H9 (cell line): ENCODE measurements around the gene CLECL1. TPM values are rescaled to one million over a fixed set of nuclear protein-coding genes. Genes with fewer than 3 reads are reported as not detected.

Source experiments
- DNase-seq: peaks from one replicate; pipeline ENCODE4 v3.0.0-alpha.2; 2017
- H2AFZ ChIP-seq: one replicate; pipeline ENCODE4 v1.6.1; 2013; ENCODE audit warnings: mild to moderate bottlenecking, low read length, control low read depth, moderate library complexity
- H2AK5ac ChIP-seq: 2 replicates; pipeline ENCODE4 v1.6.1; 2013; ENCODE audit warnings: low read length, control low read depth, mixed read lengths; ENCODE audit not compliant: insufficient read length
- H2BK120ac ChIP-seq: one replicate; pipeline ENCODE4 v1.6.1; 2013; ENCODE audit warnings: low read depth, mild to moderate bottlenecking, low read length, control low read depth, inconsistent platforms; ENCODE audit not compliant: poor library complexity, severe bottlenecking
- H2BK12ac ChIP-seq: 2 replicates; pipeline ENCODE4 v1.6.1; 2013; ENCODE audit warnings: low read length, control low read depth, mixed read lengths, low read depth; ENCODE audit not compliant: insufficient read length
- H2BK15ac ChIP-seq: 2 replicates; pipeline ENCODE4 v1.6.1; 2013; ENCODE audit warnings: low read depth, low read length, control low read depth
- H2BK20ac ChIP-seq: one replicate; pipeline ENCODE4 v1.6.1; 2013; ENCODE audit warnings: low read depth, mild to moderate bottlenecking, low read length, control low read depth, inconsistent platforms; ENCODE audit not compliant: poor library complexity, severe bottlenecking
- H2BK5ac ChIP-seq: 2 replicates; pipeline ENCODE4 v1.6.1; 2013; ENCODE audit warnings: low read length, control low read depth, mixed read lengths; ENCODE audit not compliant: insufficient read length
- H3K14ac ChIP-seq: 2 replicates; pipeline ENCODE4 v1.6.1; 2013; ENCODE audit warnings: low read length, control low read depth; ENCODE audit not compliant: insufficient read depth
- H3K18ac ChIP-seq: 2 replicates; pipeline ENCODE4 v1.6.1; 2013; ENCODE audit warnings: low read depth, mild to moderate bottlenecking, mixed read lengths, low read length, control low read depth; ENCODE audit not compliant: insufficient read length
- H3K23ac ChIP-seq: 2 replicates; pipeline ENCODE4 v1.6.1; 2013; ENCODE audit warnings: low read length, control low read depth, mixed read lengths, low read depth; ENCODE audit not compliant: insufficient read length
- H3K23me2 ChIP-seq: 2 replicates; pipeline ENCODE4 v1.6.1; 2013; ENCODE audit warnings: low read depth, mild to moderate bottlenecking, mixed read lengths, low read length, control low read depth; ENCODE audit not compliant: insufficient read length, poor library complexity, severe bottlenecking
- H3K27ac ChIP-seq: 2 replicates; pipeline ENCODE4 v1.5.1; 2013; ENCODE audit warnings: low read length, control low read depth, mixed read lengths, low read depth; ENCODE audit not compliant: insufficient read length
- H3K27me3 ChIP-seq: 2 replicates; pipeline ENCODE4 v1.6.1; 2013; ENCODE audit warnings: low read length, control low read depth, inconsistent platforms; ENCODE audit not compliant: insufficient read depth
- H3K4ac ChIP-seq: 2 replicates; pipeline ENCODE4 v1.6.1; 2013; ENCODE audit warnings: low read depth, mild to moderate bottlenecking, control low read depth, inconsistent platforms, low read length, moderate library complexity
- H3K4me1 ChIP-seq: 2 replicates; pipeline ENCODE4 v1.6.1; 2013; ENCODE audit warnings: low read length, control low read depth, inconsistent platforms; ENCODE audit not compliant: insufficient read depth
- H3K4me2 ChIP-seq: 2 replicates; pipeline ENCODE4 v1.6.1; 2013; ENCODE audit warnings: low read length, control low read depth, mixed read lengths; ENCODE audit not compliant: insufficient read length, insufficient read depth
- H3K56ac ChIP-seq: 2 replicates; pipeline ENCODE4 v1.6.1; 2013; ENCODE audit warnings: low read depth, mild to moderate bottlenecking, mixed read lengths, low read length, control low read depth; ENCODE audit not compliant: insufficient read length
- H3K79me1 ChIP-seq: 2 replicates; pipeline ENCODE4 v1.6.1; 2013; ENCODE audit warnings: low read depth, mild to moderate bottlenecking, moderate library complexity, low read length, control low read depth, inconsistent platforms; ENCODE audit not compliant: insufficient read depth, poor library complexity, severe bottlenecking
- H3K79me2 ChIP-seq: 2 replicates; pipeline ENCODE4 v1.6.1; 2013; ENCODE audit warnings: low read length, control low read depth, inconsistent platforms; ENCODE audit not compliant: insufficient read depth
- H3K9ac ChIP-seq: 2 replicates; pipeline ENCODE4 v1.6.1; 2013; ENCODE audit warnings: low read length, control low read depth, mixed read lengths; ENCODE audit not compliant: insufficient read length; ENCODE audit errors: extremely low read depth
- H3K9me3 ChIP-seq: one replicate; pipeline ENCODE4 v1.6.1; 2013; ENCODE audit warnings: low read depth, low read length, inconsistent platforms; ENCODE audit not compliant: control insufficient read depth
- H3T11ph ChIP-seq: one replicate; pipeline ENCODE4 v1.6.1; 2013; ENCODE audit warnings: mild to moderate bottlenecking, low read length, control low read depth, inconsistent platforms
- H4K20me1 ChIP-seq: one replicate; pipeline ENCODE4 v1.6.1; 2013; ENCODE audit not compliant: control insufficient read depth, insufficient read length, insufficient read depth
- H4K5ac ChIP-seq: 2 replicates; pipeline ENCODE4 v1.6.1; 2013; ENCODE audit warnings: low read depth, mild to moderate bottlenecking, mixed read lengths, low read length, control low read depth; ENCODE audit not compliant: insufficient read length
- H4K8ac ChIP-seq: replicated peaks from 2 replicates; pipeline ENCODE4 v1.6.1; 2013; ENCODE audit warnings: low read length, control low read depth, mixed read lengths, low read depth; ENCODE audit not compliant: insufficient read length
- H4K91ac ChIP-seq: 2 replicates; pipeline ENCODE4 v1.6.1; 2013; ENCODE audit warnings: low read depth, mild to moderate bottlenecking, moderate library complexity, mixed read lengths, low read length, control low read depth; ENCODE audit not compliant: insufficient read length
- H3K27ac Mint-ChIP-seq, 3 experiments: 2 replicates in 2 of 3; 3 replicates in 1 of 3; pipeline ENCODE4 v1.8.0; 2020 to 2021; ENCODE audit warnings: mixed read lengths in 3 of 3, mild to moderate bottlenecking in 1 of 3, moderate library complexity in 1 of 3
- H3K27me3 Mint-ChIP-seq: 2 replicates; pipeline ENCODE4 v1.8.0; 2021; ENCODE audit warnings: low read depth, mild to moderate bottlenecking, moderate library complexity, mixed read lengths
- H3K36me3 Mint-ChIP-seq, 3 experiments: 2 replicates in 2 of 3; 3 replicates in 1 of 3; pipeline ENCODE4 v1.8.0; 2020 to 2021; ENCODE audit warnings: low read depth in 3 of 3, mixed read lengths in 3 of 3; ENCODE audit not compliant: insufficient read depth in 1 of 3
- H3K4me1 Mint-ChIP-seq, 2 experiments: 2 replicates each; pipeline ENCODE4 v1.8.0; 2020; ENCODE audit warnings: mixed read lengths in 2 of 2
- H3K4me3 Mint-ChIP-seq, 2 experiments: 2 replicates in 1 of 2; 3 replicates in 1 of 2; pipeline ENCODE4 v1.8.0; 2020 to 2021; ENCODE audit warnings: mild to moderate bottlenecking in 2 of 2, mixed read lengths in 2 of 2, moderate library complexity in 1 of 2
- H3K9me3 Mint-ChIP-seq, 2 experiments: 2 replicates in 1 of 2; 3 replicates in 1 of 2; pipeline ENCODE4 v1.8.0; 2020; ENCODE audit warnings: mild to moderate bottlenecking in 2 of 2, mixed read lengths in 2 of 2, moderate library complexity in 1 of 2
- CTCF ChIP-seq: fragments of 200-600 bp; sonication (generic); conservative IDR thresholded peaks from 3 replicates; pipeline ENCODE4 v1.8.0; 2021; ENCODE audit warnings: antibody characterized with exemption, mild to moderate bottlenecking
- WGBS: extraction: QIAGEN DNeasy Blood & Tissue Kit; methylation state at CpG from one replicate; pipeline ENCODE4 v1.1.7; 2013; ENCODE audit warnings: missing lambda C conversion rate, low lambda C conversion rate, mixed read lengths; ENCODE audit not compliant: insufficient read length; ENCODE audit errors: extremely low coverage; 5-methylcytosine and 5-hydroxymethylcytosine counted together
- total RNA-seq: library from RNA; stranded (reverse); gene quantifications from 2 replicates; pipeline ENCODE4 v1.2.1, GENCODE V29; 2021

The CLECL1 gene
- total RNA-seq, 1 experiment from 2014 or later: not detected

- no peak overlapping the region for H2BK20ac ChIP-seq
- H4K91ac ChIP-seq: no peak overlapping the region
- no peaks in the 10 kb centered on the region for H3K23me2 ChIP-seq
- no peak overlapping the region for H3K4me3 Mint-ChIP-seq
- H3K79me1 ChIP-seq: no peaks in the 10 kb centered on the region
- no peak overlapping the region for H2BK120ac ChIP-seq
- H3K23ac ChIP-seq: no peak overlapping the region
- H3K56ac ChIP-seq: no peak overlapping the region
- H2BK15ac ChIP-seq: no peak overlapping the region
- H3K9me3 ChIP-seq: no peaks in the 10 kb centered on the region
- no peak overlapping the region for H2AFZ ChIP-seq
- TF ChIP-seq CTCF: peak; percentile 96
- H3K9me3 Mint-ChIP-seq: no peaks in the 10 kb centered on the region
- no peak overlapping the region for H3K9ac ChIP-seq
- H4K8ac ChIP-seq: no peak overlapping the region
- H3T11ph ChIP-seq: no peak overlapping the region
- H2BK5ac ChIP-seq: no peak overlapping the region
- DNase-seq: peak; percentile 57
- H3K4me2 ChIP-seq: no peak overlapping the region
- no peak overlapping the region for H4K5ac ChIP-seq
- H3K4me1 Mint-ChIP-seq: peaks cover 12 to 19% of the 10 kb centered on the region in 2 experiments
- no peaks in the 10 kb centered on the region for H3K27me3 Mint-ChIP-seq
- no peaks in the 10 kb centered on the region for H3K27me3 ChIP-seq
- no peak overlapping the region for H3K18ac ChIP-seq
- no CpG with 5 or more reads among the region's 20 CpGs for WGBS
- H3K27ac ChIP-seq: no peak overlapping the region
- H3K14ac ChIP-seq: no peak overlapping the region
- H4K20me1 ChIP-seq: no peaks in the 10 kb centered on the region
- H3K4me1 ChIP-seq: no peaks in the 10 kb centered on the region
- no peak overlapping the region for H3K27ac Mint-ChIP-seq
- H3K36me3 Mint-ChIP-seq: no peaks in the 10 kb centered on the region
- H3K4ac ChIP-seq: no peak overlapping the region
- no peaks in the 10 kb centered on the region for H3K79me2 ChIP-seq
- no peak overlapping the region for H2AK5ac ChIP-seq
- H2BK12ac ChIP-seq: no peak overlapping the region
Measured at GRCh38 chr12:9750276-9751203, 17.6 kb upstream of the CLECL1 start.
